NCI-H2107 treated with DMSO at 0.1 percent for 48 hours (cell line): Measurements from ENCODE around the gene SRGAP1.
"Not testable (repeated sequence)": the region's sequence is repeated elsewhere in the genome, so short reads cannot be mapped to it uniquely, and the experiment has no call there.

Source experiments
- DNase-seq: peaks from one replicate; lab custom pipeline; 2025; ENCODE audit not compliant: unreplicated experiment; lab: John Stamatoyannopoulos, UW

SRGAP1 gene

GRCh38 chr12:64187370-64187769 is 342.9 kb downstream of the SRGAP1 start:
- no peak for DNase-seq

- no peak for DNase-seq
These were observed 343.3 kb downstream of the SRGAP1 start for GRCh38 chr12:64187794-64188193.

DNA sequence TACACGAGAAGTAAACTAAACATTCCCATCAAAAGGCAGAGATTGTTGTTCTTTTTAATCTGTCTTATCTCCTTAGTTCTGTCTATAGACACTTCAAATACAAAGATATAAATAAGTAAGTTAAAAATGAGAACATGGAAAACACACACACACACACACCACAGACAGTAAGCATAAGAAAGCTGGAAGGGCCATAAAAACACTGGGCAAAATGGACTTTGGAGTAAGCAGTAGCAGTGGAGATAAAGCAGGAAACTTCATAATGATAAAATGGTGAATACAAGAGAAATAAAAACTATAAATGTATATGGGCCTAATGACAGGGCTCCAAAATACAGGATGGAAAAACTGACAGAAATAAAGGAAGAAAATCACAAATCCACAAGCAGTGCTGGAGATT is 345.0 kb downstream of the SRGAP1 start:
- DNase-seq = no peak

DNA sequence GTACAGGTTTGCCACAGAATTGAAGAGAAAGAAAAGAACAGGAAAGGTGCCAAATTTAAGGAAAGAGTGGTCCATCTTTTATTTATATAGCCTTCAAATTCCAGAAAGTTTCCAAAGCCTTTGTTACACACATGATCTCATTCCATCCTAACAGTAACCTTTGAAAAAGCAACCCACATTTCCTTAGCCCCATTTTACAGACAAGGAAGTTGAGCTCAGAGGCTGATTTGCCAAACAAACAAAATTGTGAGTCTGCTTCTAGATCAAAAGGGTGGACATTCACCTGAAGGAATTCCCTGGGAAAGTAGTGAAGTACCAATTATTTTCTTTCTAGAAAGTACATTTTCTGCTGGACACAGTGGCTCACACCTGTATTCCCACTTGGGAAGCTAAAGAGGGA is 345.6 kb downstream of the SRGAP1 start:
- DNase-seq = no peak

DNA sequence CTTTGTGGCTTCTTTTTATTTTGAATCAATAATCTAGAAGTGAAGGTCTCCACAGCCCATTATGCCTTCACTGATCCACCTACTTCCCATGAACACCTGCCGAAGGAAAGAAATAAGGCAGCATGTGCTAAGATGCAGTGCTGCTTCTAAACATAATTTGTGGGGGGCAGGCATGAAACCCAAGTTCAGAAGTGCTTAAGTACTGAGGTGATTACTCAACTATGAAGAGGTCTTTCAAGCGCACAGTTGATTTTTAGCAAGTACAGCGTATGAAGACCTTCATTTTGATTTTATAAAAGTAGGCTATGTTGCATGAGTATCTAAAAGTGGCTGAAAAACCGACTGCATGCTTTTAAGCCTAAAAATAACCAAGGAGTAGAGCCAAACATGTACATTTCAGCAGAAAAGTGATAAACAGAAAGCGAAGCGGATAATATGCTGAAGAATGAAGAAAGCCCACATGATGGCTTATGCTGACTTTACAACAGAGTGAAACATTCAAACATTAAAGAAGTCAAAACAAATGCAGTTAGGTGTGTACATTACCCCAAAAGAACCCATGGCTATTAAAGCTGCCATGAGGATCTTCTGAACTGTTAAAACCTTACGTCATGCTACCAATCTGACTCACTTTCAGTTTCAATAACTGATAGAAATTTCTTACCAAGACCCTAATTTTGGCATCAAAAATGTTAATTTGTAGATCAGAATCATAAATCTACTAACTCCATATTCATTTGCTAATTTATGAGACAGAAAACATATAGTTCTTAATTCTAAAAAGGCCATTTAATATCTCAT is 348.3 kb downstream of the SRGAP1 start:
- DNase-seq = peak; percentile 51

GRCh38 chr12:64193931-64194330 is 349.4 kb downstream of the SRGAP1 start:
- DNase-seq = no peak

DNA sequence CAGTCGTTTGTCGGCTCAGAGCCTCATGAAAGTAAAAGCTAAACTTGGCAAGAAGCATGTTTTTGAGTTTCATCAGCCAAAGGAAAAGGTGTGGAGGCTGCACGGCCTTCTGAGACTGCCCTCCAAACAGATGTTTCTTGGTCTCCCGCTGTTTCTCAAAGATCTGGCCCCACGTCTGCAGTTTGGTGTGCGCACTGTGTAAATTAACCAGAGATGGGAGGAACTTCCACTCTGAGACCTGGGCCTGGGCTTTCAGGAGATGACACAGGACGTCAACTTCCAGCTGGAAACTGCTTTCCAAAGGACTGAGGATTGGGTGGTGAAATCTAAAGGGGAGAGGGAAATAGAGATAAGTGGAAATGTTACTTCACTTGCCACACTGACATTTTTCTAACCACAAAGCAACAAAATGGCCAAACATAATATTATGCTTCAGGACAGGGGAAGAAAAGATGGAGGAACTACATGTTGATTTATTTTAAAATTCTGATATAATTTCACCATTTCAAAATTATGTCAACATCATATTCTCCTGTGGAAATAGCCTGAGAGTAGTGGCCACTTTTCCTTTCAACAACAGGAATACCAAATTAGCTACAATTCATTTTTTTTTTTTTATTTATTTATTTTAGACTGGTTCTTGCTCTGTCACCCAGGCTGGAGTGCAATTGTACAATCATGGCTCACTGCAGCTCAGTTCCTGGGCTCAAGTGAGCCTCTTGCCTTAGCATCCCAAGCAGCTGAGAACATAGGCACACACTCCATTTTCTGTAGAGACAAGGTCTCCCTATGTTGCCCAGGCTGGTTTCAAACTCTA is 350.0 kb downstream of the SRGAP1 start:
- no peak for DNase-seq

- not testable (repeated sequence) for DNase-seq
These were observed 351.3 kb downstream of the SRGAP1 start for GRCh38 chr12:64195841-64196240.

GRCh38 chr12:64203036-64203435 is 358.5 kb downstream of the SRGAP1 start:
- DNase-seq = no peak

- DNase-seq = no peak
These were observed 359.3 kb downstream of the SRGAP1 start for GRCh38 chr12:64203775-64204174.

DNA sequence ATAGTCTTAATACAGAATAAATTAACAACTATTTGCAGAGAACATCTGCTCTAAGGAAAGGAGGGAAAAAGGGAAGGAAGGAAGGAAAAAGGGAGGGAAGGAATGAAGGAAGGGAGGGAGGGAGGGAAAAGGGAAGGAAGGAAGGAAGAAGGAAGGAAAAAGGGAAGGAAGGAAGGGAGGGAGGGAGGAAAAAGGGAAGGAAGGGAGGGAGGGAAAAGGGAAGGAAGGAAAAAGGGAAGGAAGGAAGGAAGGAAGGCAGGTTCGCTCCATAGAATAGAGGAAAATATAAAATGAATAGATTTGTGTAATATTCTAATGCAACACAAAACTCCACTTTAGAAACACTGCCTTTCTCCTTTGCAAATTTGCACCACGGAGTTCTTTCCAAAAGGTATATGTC is 361.0 kb downstream of the SRGAP1 start:
- DNase-seq = no peak

DNA sequence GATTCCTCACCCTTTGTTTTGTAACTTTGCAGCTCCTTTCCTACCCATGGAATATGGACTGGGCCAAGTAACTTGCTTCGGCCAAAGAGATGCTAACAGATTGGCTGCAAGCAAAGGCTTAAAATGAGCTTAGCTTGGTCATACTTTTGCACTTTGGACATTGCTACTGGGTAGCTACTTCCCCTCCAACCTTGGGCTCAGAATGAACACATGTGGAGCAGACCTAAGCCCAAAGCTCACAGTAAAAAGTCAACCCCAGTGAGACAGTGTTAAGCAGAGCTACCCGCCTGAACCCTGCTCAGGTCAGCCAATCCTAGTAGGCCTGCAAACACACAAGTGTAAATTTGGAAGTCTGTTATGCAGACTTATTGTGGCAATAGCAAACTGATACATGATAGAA is 363.0 kb downstream of the SRGAP1 start:
- DNase-seq = no peak
